NB4 (cell line): ENCODE measurements around the gene USH2A.

Source experiments
- CTCF ChIP-seq: IDR thresholded peaks from one replicate; pipeline ENCODE4 v1.5.1; 2012; ENCODE audit warnings: low read depth, low read length
- MAX ChIP-seq: IDR thresholded peaks from 2 replicates; pipeline ENCODE4 v1.6.1; 2011; ENCODE audit warnings: low read depth, low read length
- POLR2A ChIP-seq: IDR thresholded peaks from 2 replicates; pipeline ENCODE4 v1.6.1; 2011; ENCODE audit warnings: mild to moderate bottlenecking; ENCODE audit not compliant: insufficient read length; ENCODE audit errors: extremely low read depth

- TF ChIP-seq CTCF (no peak), POLR2A (no peak), MAX (no peak)
Observed at GRCh38 chr1:216388558-216388957, 34.7 kb downstream of the USH2A start.
